Measurements from ENCODE around the gene CTSH.

- no peak for TF ChIP-seq POLR2AphosphoS5 (IDR thresholded peaks at IDR 0.05; ENCODE audit: low read depth, low read length)
- no peak for TF ChIP-seq HOXA7 (CRISPR knock-in tag; IDR thresholded peaks at IDR 0.05)
- TF ChIP-seq, protein P1, sequence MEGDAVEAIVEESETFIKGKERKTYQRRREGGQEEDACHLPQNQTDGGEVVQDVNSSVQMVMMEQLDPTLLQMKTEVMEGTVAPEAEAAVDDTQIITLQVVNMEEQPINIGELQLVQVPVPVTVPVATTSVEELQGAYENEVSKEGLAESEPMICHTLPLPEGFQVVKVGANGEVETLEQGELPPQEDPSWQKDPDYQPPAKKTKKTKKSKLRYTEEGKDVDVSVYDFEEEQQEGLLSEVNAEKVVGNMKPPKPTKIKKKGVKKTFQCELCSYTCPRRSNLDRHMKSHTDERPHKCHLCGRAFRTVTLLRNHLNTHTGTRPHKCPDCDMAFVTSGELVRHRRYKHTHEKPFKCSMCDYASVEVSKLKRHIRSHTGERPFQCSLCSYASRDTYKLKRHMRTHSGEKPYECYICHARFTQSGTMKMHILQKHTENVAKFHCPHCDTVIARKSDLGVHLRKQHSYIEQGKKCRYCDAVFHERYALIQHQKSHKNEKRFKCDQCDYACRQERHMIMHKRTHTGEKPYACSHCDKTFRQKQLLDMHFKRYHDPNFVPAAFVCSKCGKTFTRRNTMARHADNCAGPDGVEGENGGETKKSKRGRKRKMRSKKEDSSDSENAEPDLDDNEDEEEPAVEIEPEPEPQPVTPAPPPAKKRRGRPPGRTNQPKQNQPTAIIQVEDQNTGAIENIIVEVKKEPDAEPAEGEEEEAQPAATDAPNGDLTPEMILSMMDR (CRISPR knock-in tag; IDR thresholded peaks at IDR 0.05), result no peak
- TF ChIP-seq TCF12 (IDR thresholded peaks at IDR 0.05), result no peak
- no peak for TF ChIP-seq TCF12 (CRISPR knock-in tag; IDR thresholded peaks at IDR 0.05)
- TF ChIP-seq, protein P2, sequence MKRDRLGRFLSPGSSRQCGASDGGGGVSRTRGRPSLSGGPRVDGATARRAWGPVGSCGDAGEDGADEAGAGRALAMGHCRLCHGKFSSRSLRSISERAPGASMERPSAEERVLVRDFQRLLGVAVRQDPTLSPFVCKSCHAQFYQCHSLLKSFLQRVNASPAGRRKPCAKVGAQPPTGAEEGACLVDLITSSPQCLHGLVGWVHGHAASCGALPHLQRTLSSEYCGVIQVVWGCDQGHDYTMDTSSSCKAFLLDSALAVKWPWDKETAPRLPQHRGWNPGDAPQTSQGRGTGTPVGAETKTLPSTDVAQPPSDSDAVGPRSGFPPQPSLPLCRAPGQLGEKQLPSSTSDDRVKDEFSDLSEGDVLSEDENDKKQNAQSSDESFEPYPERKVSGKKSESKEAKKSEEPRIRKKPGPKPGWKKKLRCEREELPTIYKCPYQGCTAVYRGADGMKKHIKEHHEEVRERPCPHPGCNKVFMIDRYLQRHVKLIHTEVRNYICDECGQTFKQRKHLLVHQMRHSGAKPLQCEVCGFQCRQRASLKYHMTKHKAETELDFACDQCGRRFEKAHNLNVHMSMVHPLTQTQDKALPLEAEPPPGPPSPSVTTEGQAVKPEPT (CRISPR knock-in tag; IDR thresholded peaks at IDR 0.05; ENCODE audit: low read depth), result no peak
- TF ChIP-seq FOXK1 (CRISPR knock-in tag; IDR thresholded peaks at IDR 0.05; ENCODE audit: borderline replicate concordance, low read depth), result no peak
- TF ChIP-seq ZBTB20 (CRISPR knock-in tag; IDR thresholded peaks at IDR 0.05; ENCODE audit: borderline replicate concordance, low read depth), result no peak
- no peak for TF ChIP-seq EZH2 (conservative IDR thresholded peaks at IDR 0.05; ENCODE audit: low read depth, low read length)
These were observed 15.1 kb downstream of the CTSH start for GRCh38 chr15:78929536-78930264.
